GM10248 (cell line): ENCODE data around the gene ZNF655.
"Not testable (repeated sequence)": the region's sequence is repeated elsewhere in the genome, so short reads cannot be mapped to it uniquely, and the experiment has no call there.

Experiments
- CTCF ChIA-PET: fragments of 300-600 bp; sonication (Branson Sonifier 250); formaldehyde crosslinking; extraction: SDS; loops from one replicate; lab custom pipeline; 2021; ENCODE audit warnings: antibody characterized with exemption; lab: Yijun Ruan, JAX
- POLR2A ChIA-PET: fragments of 350-650 bp; sonication (Branson Sonifier 250); formaldehyde crosslinking; extraction: SDS; loops from one replicate; lab custom pipeline; 2020; ENCODE audit warnings: antibody characterized with exemption; lab: Yijun Ruan, JAX
- DNase-seq: peaks from one replicate; pipeline ENCODE4 v3.0.0; 2012; ENCODE audit errors: extremely low spot score
- TF ChIP-seq, protein P1 (sequence below): IDR thresholded peaks from 2 replicates; pipeline ENCODE4 v1.5.1; 2012; ENCODE audit warnings: mild to moderate bottlenecking, low read depth; ENCODE audit errors: extremely low read depth, missing control alignments, control extremely low read depth

ZNF655 gene

DNA sequence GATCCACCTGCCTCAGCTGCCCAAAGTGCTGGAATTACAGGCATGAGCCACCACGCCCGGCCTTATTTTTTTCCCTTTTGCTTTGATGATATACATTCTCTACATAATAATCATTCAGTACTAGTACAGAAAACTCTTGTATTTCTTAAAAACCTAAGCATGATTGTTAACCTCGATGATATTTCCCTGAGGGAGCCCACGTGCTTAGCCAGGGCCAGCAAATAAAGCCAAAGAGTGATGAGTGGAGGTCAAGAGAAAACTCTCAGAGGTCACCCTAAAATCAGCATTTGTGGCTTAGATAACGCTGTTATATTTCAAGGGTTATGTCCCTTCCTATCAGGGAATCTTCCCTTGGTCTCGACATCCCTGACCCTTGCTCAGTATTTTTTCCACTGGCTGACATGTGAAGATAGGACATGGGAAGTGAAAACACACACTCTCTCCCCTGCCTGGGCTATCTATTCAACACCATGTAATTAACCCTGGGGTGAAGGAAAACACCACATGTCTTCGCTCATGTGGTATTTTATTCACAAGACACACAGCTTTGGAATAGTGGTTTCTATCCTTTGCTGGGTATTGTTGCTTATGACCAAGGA lies 19.1 kb upstream of the ZNF655 start:
- ChIA-PET CTCF (no interaction called here), POLR2A (no interaction called here)
- TF ChIP-seq, protein P1, sequence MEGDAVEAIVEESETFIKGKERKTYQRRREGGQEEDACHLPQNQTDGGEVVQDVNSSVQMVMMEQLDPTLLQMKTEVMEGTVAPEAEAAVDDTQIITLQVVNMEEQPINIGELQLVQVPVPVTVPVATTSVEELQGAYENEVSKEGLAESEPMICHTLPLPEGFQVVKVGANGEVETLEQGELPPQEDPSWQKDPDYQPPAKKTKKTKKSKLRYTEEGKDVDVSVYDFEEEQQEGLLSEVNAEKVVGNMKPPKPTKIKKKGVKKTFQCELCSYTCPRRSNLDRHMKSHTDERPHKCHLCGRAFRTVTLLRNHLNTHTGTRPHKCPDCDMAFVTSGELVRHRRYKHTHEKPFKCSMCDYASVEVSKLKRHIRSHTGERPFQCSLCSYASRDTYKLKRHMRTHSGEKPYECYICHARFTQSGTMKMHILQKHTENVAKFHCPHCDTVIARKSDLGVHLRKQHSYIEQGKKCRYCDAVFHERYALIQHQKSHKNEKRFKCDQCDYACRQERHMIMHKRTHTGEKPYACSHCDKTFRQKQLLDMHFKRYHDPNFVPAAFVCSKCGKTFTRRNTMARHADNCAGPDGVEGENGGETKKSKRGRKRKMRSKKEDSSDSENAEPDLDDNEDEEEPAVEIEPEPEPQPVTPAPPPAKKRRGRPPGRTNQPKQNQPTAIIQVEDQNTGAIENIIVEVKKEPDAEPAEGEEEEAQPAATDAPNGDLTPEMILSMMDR: no peak
- no peak for DNase-seq

DNA sequence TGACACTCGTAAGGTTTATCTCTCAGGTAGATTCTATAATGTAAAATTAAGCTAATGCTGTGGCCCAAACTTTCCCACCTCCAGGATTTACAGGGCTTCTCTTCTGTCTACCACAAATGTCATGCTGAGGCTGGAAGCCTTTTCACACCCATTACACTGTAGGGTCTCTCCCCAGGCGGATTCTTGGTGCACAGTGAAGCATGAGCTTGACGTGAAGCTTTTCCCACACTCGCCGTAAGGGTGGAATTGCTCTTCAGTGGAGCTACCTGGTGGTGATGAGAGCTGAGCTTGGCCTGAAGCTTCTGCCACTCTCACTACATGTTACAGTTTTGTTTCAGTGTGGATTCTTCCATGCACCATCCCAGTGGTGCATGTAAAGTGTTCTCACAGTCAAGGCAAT lies 17.9 kb upstream of the ZNF655 start:
- CTCF ChIA-PET: interaction anchor here (1.1 to 1.5 kb wide), 3 partner anchors 15 to 17 kb away, joined by 3 to 5 read pairs (median 4); no protein-coding TSS in a partner anchor
- DNase-seq: no peak
- POLR2A ChIA-PET: interaction anchor here (0.5 kb wide), 1 partner anchor 450 kb away, joined by 3 read pairs; no protein-coding TSS in a partner anchor
- TF ChIP-seq, protein P1: no peak

DNA sequence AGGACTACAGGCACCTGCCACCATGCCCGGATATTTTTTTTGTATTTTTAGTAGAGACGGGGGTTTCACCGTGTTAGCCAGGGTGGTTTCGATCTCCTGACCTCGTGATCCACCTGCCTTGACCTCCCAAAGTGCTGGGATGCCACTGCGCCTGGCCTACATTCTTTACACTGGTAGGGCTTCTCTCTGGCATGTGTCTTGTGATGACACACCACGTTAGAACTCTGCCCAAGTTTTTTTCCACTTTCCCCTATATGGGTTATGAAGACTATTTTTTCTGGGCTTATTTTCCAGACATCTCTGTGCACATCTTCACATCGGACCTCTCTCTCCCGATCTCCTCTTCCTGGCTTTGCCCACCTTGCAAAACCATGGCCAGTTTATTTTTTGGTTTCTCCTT lies 17.2 kb upstream of the ZNF655 start:
- CTCF ChIA-PET: interaction anchor here (1.1 to 1.5 kb wide), 3 partner anchors 15 to 18 kb away, joined by 3 to 5 read pairs (median 4); no protein-coding TSS in a partner anchor
- POLR2A ChIA-PET: no interaction called here
- no peak for DNase-seq
- TF ChIP-seq, protein P1: no peak

DNA sequence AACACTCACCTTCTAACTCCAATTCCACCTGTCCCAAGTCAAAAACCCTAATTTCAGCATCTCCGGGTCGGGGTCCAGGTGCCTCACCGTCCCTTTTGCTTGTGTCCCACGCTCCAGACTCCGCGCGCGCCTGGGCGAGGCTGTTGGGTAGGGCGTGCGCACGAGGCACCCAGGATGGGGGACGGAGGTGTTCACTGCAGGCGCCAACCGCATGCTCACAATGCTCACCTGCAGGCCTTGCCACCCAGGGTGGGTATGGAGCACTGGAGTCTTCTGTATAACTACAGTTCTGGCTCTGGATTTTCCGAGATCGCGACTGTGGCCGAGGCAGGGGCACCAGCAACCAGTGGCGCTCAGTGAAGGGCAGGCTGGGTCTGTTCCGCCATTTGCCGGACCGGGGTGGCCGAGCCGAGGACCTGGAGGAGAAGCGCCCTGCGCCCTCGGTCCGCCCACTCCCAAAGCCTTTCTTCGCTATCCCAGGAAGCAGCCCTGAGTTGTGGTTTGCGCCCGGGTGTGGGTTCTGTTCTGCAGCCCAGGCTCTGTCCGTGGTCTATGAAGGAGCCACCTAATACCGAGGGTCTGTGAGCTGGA lies 15.3 kb upstream of the ZNF655 start:
- CTCF ChIA-PET: no interaction called here
- TF ChIP-seq, protein P1: no peak
- POLR2A ChIA-PET: no interaction called here
- no peak for DNase-seq

DNA sequence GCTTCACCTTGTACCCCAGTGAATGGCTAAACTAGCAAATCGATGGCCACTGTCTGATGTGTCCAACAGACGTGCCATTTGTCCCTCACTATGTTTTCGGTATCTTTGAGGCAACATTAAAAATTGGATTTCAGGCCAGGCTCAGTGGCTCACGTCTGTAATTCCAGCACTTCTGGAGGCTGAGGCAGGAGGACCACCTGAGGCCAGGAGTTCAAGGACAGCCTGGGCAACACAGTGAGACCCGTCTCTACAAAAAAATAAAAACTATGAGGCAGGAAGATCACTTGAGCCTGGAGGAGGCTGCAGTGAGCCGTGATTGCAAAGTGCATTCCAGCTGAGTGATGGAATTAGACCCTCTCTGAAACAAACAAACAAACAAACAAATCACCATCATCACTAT lies 14.5 kb upstream of the ZNF655 start:
- ChIA-PET POLR2A (no interaction called here), CTCF (no interaction called here)
- TF ChIP-seq, protein P1: no peak
- no peak for DNase-seq

DNA sequence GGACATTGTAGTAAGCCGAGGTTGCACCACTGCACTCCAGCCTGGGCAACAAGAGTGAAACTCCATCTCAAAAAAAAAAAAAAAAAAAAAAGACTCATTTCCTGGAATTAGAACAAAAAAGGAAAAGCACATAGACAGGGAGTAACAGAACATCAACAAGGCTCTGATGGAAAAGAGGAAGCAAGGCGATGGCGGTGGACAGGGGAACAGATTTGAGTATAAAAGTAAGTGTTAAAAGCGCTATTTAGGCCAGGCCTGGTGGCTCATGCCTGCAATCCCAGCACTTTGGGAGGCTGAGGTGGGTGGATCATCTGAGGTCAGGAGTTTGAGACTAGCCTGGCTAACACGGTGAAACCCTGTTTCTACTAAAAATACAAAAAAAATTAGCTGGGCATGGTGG lies 13.1 kb upstream of the ZNF655 start:
- DNase-seq, POLR2A ChIA-PET: not testable (repeated sequence)
- CTCF ChIA-PET: interaction anchor here (1.0 kb wide), 1 partner anchor 13 kb away, joined by 4 read pairs; no protein-coding TSS in a partner anchor

DNA sequence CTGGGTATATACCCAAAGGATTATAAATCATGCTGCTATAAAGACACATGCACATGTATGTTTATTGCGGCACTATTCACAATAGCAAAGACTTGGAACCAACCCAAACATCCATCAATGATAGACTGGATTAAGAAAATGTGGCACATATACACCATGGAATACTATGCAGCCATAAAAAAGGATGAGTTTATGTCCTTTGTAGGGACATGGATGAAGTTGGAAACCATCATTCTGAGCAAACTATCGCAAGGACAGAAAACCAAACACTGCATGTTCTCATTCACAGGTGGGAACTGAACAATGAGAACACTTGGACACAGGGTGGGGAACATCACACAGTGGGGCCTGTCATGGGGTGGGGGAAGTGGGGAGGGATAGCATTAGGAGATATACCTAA lies 8.9 kb upstream of the ZNF655 start:
- POLR2A ChIA-PET, DNase-seq, CTCF ChIA-PET: not testable (repeated sequence)
